Panc1 (cell line): Measurements from ENCODE around the gene ACSS1. TPM values are rescaled to one million over a fixed set of nuclear protein-coding genes. Genes with fewer than 3 reads are reported as not detected.

ENCODE experiments used
- ATAC-seq: fragments of 200-7000 bp; cut with Tn5 transposase; 2 replicates; pipeline ENCODE4 v1.9.1; 2020; ENCODE audit warnings: mild to moderate bottlenecking, moderate library complexity
- BruUV-seq: library from RNA; stranded (reverse); fragments of 400-500 nt; replicated peaks from 2 replicates; lab custom pipeline; 2021; lab: Mats Ljungman, UMichigan
- CTCF ChIA-PET: fragments of 300-600 bp; sonication (Branson Sonifier 250); formaldehyde crosslinking; loops from one replicate; lab custom pipeline; 2022; ENCODE audit warnings: antibody characterized with exemption; lab: Charles Lee
- POLR2A ChIA-PET: fragments of 300-600 bp; sonication (Branson Sonifier 250); formaldehyde crosslinking; loops from one replicate; lab custom pipeline; 2022; ENCODE audit warnings: antibody characterized with exemption; lab: Charles Lee
- DNase-seq: peaks from one replicate; pipeline ENCODE4 v3.0.0-alpha.2; 2010; ENCODE audit warnings: low read depth, low spot score
- H3K27ac ChIP-seq: 2 replicates; pipeline ENCODE4 v1.5.1; 2011; ENCODE audit warnings: mild to moderate bottlenecking, low read length, inconsistent platforms
- H3K27me3 ChIP-seq: fragments of 200-500 bp; sonication (Bioruptor generic); 2 replicates; pipeline ENCODE4 v1.6.0; 2014; ENCODE audit warnings: low read length, inconsistent platforms; ENCODE audit not compliant: control insufficient read depth, insufficient read depth
- H3K36me3 ChIP-seq: fragments of 200-500 bp; sonication (Bioruptor generic); 2 replicates; pipeline ENCODE4 v1.5.1; 2014; ENCODE audit warnings: inconsistent platforms, mild to moderate bottlenecking, low read length, moderate library complexity; ENCODE audit not compliant: control insufficient read depth, insufficient read depth
- H3K4me1 ChIP-seq: 2 replicates; pipeline ENCODE4 v1.5.1; 2011; ENCODE audit warnings: inconsistent platforms, mild to moderate bottlenecking, low read length, moderate library complexity; ENCODE audit not compliant: control insufficient read depth, insufficient read depth
- H3K4me3 ChIP-seq, 2 experiments: 2 replicates each; pipeline ENCODE4 v1.5.1; 2011 to 2012; ENCODE audit warnings: low read depth in 2 of 2, low read length in 2 of 2, mild to moderate bottlenecking in 2 of 2, inconsistent platforms in 1 of 2, moderate library complexity in 1 of 2
- H3K9me3 ChIP-seq: fragments of 200-500 bp; sonication (Bioruptor generic); 2 replicates; pipeline ENCODE4 v1.5.1; 2014; ENCODE audit warnings: low read depth, mild to moderate bottlenecking, inconsistent platforms, low read length, moderate library complexity; ENCODE audit not compliant: control insufficient read depth, insufficient read depth
- CTCF ChIP-seq: fragments of 450-650 bp; IDR thresholded peaks from 2 replicates; pipeline ENCODE4 v1.5.1; 2017; ENCODE audit warnings: mild to moderate bottlenecking
- POLR2AphosphoS5 ChIP-seq: IDR thresholded peaks from 2 replicates; pipeline ENCODE4 v1.6.1; 2012; ENCODE audit warnings: mild to moderate bottlenecking, low read depth, low read length, moderate library complexity
- REST ChIP-seq, 2 experiments: IDR thresholded peaks; 2 replicates each; pipeline ENCODE4 v1.6.1; 2011 to 2012; ENCODE audit warnings: low read depth in 2 of 2, control low read depth in 1 of 2, low read length in 1 of 2, mild to moderate bottlenecking in 1 of 2, moderate library complexity in 1 of 2; ENCODE audit not compliant: insufficient read depth in 1 of 2
- SIN3A ChIP-seq: IDR thresholded peaks from 2 replicates; pipeline ENCODE4 v1.6.1; 2012; ENCODE audit warnings: low read depth, mild to moderate bottlenecking, low read length, moderate library complexity, borderline replicate concordance; ENCODE audit not compliant: insufficient read depth
- TCF7L2 ChIP-seq: IDR thresholded peaks from 2 replicates; pipeline ENCODE4 v1.6.1; 2011; ENCODE audit warnings: mild to moderate bottlenecking, low read depth, low read length, inconsistent platforms
- in situ Hi-C: cut with HindIII; loops from 2 replicates; pipeline ENCODE4 v1.10.0; 2016; ENCODE audit warnings: low sequenced_read_pairs, low pct_unique_long_range_greater_than_20kb
- intact Hi-C: fragments of 100-400 bp; cut with micrococcal nuclease; formaldehyde crosslinking; loops from one replicate; pipeline ENCODE4 v1.10.0; 2022; ENCODE audit not compliant: unreplicated experiment
- total RNA-seq: library from RNA; stranded (reverse); gene quantifications from one replicate; pipeline ENCODE4 v1.2.1, GENCODE V29; 2021; ENCODE audit not compliant: unreplicated experiment

The ACSS1 gene
- total RNA-seq, 1 experiment from 2014 or later, result 32.2 TPM

GRCh38 chr20:25087186-25087929 is 29.4 kb upstream of the ACSS1 start:
- TF ChIP-seq REST (IDR thresholded peaks at IDR 0.05; ENCODE audit: insufficient read depth in 1 of 2, low read depth in 2 of 2, low read length in 1 of 2), result no peak
- no peak for TF ChIP-seq TCF7L2
- TF ChIP-seq CTCF, result no peak
- TF ChIP-seq POLR2AphosphoS5, result no peak
- no peak for TF ChIP-seq SIN3A
- Histone ChIP-seq H3K9me3 (no peaks in the 10 kb centered on the region), H3K27ac (no peak overlapping the region), H3K27me3 (no peaks in the 10 kb centered on the region; the same call in 1 of the 2 replicates), H3K4me3 (no peak overlapping the region), H3K36me3 (no peaks in the 10 kb centered on the region), H3K4me1 (peaks cover 14% of the 10 kb centered on the region)
- DNase-seq (no peak), ATAC-seq (no peak)
- ChIA-PET POLR2A (no interaction called here), CTCF (no interaction called here)
- intact Hi-C loops, result no loop called here
- in situ Hi-C loops, result no loop called here
- no TSS peak for BruUV-seq

GRCh38 chr20:25085756-25086495 is 28.0 kb upstream of the ACSS1 start:
- in situ Hi-C loops, result no loop called here
- CTCF ChIA-PET, result no interaction called here

More at GRCh38 chr20:25085756-25086495, 28.0 kb upstream of the ACSS1 start:
- no peak for ATAC-seq
- Histone ChIP-seq H3K27ac (no peak overlapping the region), H3K9me3 (no peaks in the 10 kb centered on the region), H3K27me3 (no peaks in the 10 kb centered on the region; the same call in 1 of the 2 replicates), H3K36me3 (no peaks in the 10 kb centered on the region), H3K4me3 (no peak overlapping the region), H3K4me1 (peaks cover 14% of the 10 kb centered on the region)
- no peak for TF ChIP-seq CTCF
- no peak for TF ChIP-seq POLR2AphosphoS5
- TF ChIP-seq SIN3A, result no peak
- TF ChIP-seq TCF7L2, result no peak
- TF ChIP-seq REST (IDR thresholded peaks at IDR 0.05; ENCODE audit: insufficient read depth in 1 of 2, low read depth in 2 of 2, low read length in 1 of 2), result no peak
- no TSS peak for BruUV-seq
- DNase-seq, result no peak
- intact Hi-C loops, result no loop called here
- POLR2A ChIA-PET, result no interaction called here
